GM21717 (cell line): ENCODE data around the gene LNPEP.
"Not testable (repeated sequence)": the region's sequence is repeated elsewhere in the genome, so short reads cannot be mapped to it uniquely, and the experiment has no call there.

Source experiments
- ATAC-seq: cut with Tn5 transposase; IDR thresholded peaks from one replicate; pipeline ENCODE4 v1.9.1; 2021; ENCODE audit warnings: mild to moderate bottlenecking, moderate library complexity; ENCODE audit not compliant: unreplicated experiment

Gene LNPEP

DNA sequence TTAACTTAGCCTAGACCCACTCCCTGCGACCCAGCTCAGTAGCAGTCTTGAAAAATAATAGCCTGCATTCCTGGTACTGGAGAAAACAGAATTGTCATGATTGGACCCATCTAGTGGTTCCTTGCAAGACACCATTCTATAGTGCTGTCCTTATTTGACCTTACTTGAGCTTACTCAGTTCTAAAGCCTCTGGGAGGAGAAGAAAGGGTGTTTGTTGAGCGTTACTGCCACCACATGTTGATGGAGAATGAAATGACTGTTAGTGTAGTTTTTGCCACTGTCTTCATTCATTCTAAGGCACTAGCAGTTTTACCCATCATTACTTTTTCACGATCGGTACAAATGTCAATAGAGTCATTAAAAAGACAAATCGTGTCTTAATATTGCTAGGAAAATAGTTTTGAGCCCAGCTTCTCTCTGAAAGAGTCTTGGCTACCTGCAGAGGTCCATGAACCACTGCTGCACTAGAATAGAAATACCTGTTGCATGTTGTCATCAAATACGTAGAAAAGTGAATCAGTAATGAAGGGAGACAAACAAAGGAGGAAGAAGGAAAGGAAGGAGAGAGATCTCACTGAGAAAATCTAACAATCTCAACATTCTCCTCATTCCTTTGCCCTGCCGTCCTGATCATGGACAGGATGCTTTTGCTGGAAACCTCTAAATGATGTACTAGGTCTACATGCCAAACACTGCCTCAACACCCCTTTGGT, 110.5 kb downstream of the LNPEP start:
- no peak for ATAC-seq

GRCh38 chr5:97047076-97047475, 111.2 kb downstream of the LNPEP start:
- ATAC-seq: no peak

GRCh38 chr5:97049175-97049574, 113.3 kb downstream of the LNPEP start:
- ATAC-seq: no peak

GRCh38 chr5:97056263-97056662, 120.4 kb downstream of the LNPEP start:
- ATAC-seq: no peak

GRCh38 chr5:97062046-97062445, 126.2 kb downstream of the LNPEP start:
- ATAC-seq: no peak

- no peak for ATAC-seq
Measured at GRCh38 chr5:97063251-97063650, 127.4 kb downstream of the LNPEP start.

GRCh38 chr5:97065475-97065874, 129.6 kb downstream of the LNPEP start:
- ATAC-seq: no peak

GRCh38 chr5:97067296-97067850, 131.5 kb downstream of the LNPEP start:
- ATAC-seq: no peak

GRCh38 chr5:97070234-97070633, 134.4 kb downstream of the LNPEP start:
- no peak for ATAC-seq

- no peak for ATAC-seq
Measured at GRCh38 chr5:97071101-97071500, 135.2 kb downstream of the LNPEP start.

GRCh38 chr5:97071993-97072392, 136.1 kb downstream of the LNPEP start:
- ATAC-seq: no peak

GRCh38 chr5:97072696-97073095, 136.8 kb downstream of the LNPEP start:
- ATAC-seq: no peak

DNA sequence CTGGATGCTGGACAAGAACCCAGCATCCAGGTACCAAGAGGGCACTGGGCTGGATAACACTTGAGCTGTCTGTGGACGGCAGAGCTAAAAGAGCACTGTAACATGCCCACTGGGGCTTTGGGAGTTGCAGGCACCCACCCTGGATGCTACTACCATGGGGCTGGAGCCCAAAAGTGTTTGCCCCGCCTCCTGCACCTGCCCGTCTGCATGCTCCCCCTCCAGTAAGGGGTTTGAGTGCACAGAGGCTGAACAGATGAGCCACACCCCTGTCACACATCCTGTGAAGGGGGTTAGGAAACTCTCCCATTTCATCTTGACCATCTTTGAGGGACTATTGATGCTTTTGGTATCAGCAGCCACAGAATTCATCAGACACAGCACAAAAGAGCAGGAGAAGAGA, 137.5 kb downstream of the LNPEP start:
- ATAC-seq: no peak

DNA sequence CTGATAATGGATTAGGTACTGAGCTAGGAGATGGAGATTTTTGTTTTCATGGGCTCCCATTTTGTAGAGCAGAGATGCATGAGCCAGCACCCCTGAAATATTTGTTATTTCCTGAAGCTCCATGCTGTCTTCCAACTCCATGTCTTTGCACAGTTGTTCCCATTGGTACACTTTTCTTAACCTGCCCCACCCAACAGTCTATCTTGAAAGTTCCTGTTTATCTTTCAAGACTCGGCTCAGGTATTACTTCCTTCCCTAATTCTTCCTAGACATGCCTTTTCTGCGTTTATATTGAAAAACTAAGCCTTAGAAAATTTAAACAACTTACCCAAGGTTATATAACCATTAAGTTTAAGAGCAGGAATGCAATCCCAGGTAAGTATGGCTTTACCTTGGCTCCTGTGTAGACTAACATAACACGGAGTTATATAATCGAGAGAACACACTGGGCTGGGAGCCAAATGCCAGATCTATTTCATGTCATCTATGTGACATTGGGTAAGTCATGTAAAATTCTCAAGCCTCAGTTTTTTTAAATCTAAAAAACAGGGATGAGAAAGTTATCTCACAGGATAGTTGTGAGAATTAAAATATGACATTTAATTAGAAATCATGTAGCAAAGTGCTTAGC, 139.1 kb downstream of the LNPEP start:
- ATAC-seq: no peak

- ATAC-seq: no peak
Measured at GRCh38 chr5:97075649-97076048, 139.8 kb downstream of the LNPEP start.

DNA sequence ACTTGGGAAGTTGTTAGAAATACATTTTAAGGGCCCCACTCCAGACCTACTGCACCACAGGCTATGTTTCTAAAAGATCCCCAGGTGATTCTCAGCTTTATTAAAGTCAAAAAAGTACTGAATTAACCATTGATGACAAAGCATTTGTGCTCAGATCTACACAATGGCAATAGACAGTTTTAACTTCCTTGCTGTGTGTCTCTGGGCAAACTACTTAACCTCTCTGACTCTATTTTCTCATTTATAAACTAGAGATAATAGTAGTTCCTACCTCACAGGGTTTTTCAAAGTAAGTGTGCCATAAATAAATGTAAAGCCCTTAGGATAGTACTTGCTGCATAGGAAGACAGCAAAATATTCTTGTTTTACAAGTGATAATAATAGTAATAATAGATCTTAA, 140.2 kb downstream of the LNPEP start:
- no peak for ATAC-seq

- ATAC-seq: no peak
Measured at GRCh38 chr5:97077246-97077645, 141.4 kb downstream of the LNPEP start.

DNA sequence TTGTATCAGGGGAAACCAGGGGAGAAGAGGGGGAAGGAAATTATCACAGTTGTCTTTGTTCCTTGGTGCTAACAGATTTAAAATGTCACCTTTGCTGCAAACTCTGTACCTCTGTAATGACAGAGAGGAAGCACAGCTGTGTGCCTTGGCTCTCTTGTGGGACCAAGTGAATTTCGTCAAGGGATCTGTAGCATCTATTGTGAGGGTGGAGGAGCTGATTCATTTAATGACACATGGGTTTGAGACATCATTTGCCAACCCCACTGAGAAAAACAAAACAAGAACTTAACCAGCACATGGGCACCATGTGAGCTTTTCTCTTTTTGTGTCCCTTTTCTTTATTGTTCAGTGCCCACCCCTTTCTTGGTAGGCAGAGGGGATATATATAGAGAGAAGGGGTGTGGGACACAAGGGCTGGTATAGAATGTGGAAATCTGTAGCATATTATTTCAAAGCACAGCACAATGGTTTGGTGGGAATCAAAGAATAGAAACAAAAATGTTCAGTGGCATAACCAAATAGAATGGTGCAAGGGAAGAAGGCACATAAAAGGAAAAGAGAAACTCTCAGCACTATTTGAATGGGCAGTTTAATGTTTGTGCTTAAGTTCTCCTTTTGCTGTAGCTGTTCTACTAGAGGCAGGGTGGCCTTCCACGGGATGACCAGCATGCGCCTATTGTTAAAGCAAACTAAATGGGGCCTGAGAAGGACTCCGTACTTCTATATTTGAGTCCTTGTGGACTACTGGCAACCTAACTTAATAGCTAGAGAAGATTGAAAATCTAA, 143.3 kb downstream of the LNPEP start:
- no peak for ATAC-seq

DNA sequence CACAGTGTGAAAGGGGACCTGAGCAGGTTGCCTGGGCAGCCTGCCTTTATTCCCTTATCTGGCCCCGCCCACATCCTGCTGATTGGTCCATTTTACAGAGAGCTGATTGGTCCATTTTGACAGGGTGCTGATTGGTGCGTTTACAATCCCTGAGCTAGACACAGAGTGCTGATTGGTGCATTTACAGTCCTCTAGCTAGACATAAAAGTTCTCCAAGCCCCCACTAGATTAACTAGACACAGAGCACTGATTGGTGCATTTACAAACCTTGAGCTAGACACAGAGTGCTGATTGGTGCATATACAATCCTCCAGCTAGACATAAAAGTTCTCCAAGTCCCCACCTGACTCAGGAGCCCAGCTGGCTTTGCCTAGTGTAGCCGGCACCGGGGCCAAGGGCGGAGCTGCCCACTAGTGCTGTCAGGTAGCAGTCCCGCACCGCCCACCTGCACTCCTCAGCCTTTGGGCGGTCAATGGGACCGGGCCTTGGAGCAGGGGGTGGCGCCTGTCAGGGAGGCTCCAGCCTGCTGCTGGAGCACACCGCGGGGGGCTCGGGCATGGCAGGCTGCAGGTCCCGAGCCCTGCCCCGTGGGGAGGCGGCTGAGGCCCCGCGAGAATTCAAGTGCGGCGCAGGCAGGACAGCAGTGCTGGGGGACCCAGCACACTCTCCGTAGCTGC, 149.0 kb downstream of the LNPEP start:
- ATAC-seq: not testable (repeated sequence)

- no peak for ATAC-seq
Measured at GRCh38 chr5:97085459-97086181, 149.7 kb downstream of the LNPEP start.
